ENCODE results near the gene KIAA1328. TPM values are rescaled to one million over a fixed set of nuclear protein-coding genes. Genes with fewer than 3 reads are reported as not detected.

KIAA1328 gene
- total and polyA plus RNA-seq, 9 of the 15 experiments (the other 6 are each of a cell fraction or from before 2014, with no cell fraction given) = 4.0 to 8.6 (median 7.4) TPM

DNA sequence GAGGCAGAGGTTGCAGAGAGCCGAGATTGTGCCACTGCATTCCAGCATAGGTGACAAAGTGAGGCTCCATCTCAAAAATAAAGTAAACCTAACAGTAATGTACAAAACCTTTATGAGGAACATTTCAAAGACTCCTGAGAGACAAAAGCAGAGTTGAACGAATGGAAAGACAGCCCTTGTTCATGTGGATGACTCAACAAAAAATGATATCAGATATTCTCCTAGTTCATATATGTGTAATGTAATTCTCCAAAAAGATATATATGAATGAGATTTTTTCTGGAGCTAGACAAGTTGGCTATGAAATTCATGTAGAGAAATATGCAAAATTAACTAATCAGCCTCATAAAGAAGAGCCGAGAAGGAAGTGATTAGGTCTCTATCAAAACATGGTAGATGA, 61.7 kb downstream of the KIAA1328 start:
- in situ Hi-C loops (cut with MboI) (no loop called here), intact Hi-C loops (cut with micrococcal nuclease) (no loop called here)
- Histone ChIP-seq H3K4me2 (ENCODE audit: insufficient read depth, low read length) (no peak overlapping the region), H3K4me3 (no peak overlapping the region), H3K27me3 (ENCODE audit: control insufficient read depth in 2 of 2, insufficient read depth in 2 of 2, low read length in 2 of 2) (no peaks in the 10 kb centered on the region), H3K4me1 (replicated peaks in 1 of 2; ENCODE audit: control insufficient read depth in 2 of 2, insufficient read depth in 2 of 2, low read length in 2 of 2) (peaks cover 0 to 2% of the 10 kb centered on the region in 2 experiments), H3K79me2 (ENCODE audit: control insufficient read depth, insufficient read depth, low read length) (no peaks in the 10 kb centered on the region), H3K9me1 (ENCODE audit: control insufficient read depth, insufficient read depth, low read length) (no peaks in the 10 kb centered on the region), H4K20me1 (replicated peaks; ENCODE audit: control insufficient read depth, insufficient read depth, low read length) (no peaks in the 10 kb centered on the region), H3K27ac (ENCODE audit: extremely low read depth, low read depth, low read length) (no peak overlapping the region), H3K36me3 (ENCODE audit: control insufficient read depth, insufficient read depth, low read length) (no peaks in the 10 kb centered on the region), H3K9me3 (replicated peaks; ENCODE audit: control insufficient read depth, insufficient read depth, low read depth, low read length) (no peaks in the 10 kb centered on the region), H3K9ac (ENCODE audit: insufficient read depth in 1 of 2, low read depth in 2 of 2, low read length in 2 of 2) (no peak overlapping the region), H2AFZ (ENCODE audit: low read depth, low read length) (no peak overlapping the region)
- CTCF ChIA-PET (ENCODE audit: low intra/inter-chr PET ratio) = no interaction called here
- FAIRE-seq (no peak), ATAC-seq (0 out of 3 replicates have a peak, but pooled peaks have one; percentile 22), DNase-seq (ENCODE audit: extremely low read depth in 1 of 4, low spot score in 3 of 4) (no peak)
- WGBS (ENCODE audit: insufficient coverage, low coverage, missing lambda C conversion rate) = 36% methylated on average over 3 of the region's 3 CpGs
- POLR2A ChIA-PET = no interaction called here
- no TSS peak for BruUV-seq (replicated peaks)
- TF ChIP-seq NFE2 (IDR thresholded peaks at IDR 0.05; ENCODE audit: low read depth) (peak; percentile 70), STAT5A (IDR thresholded peaks at IDR 0.05; ENCODE audit: borderline replicate concordance, low read length) (no peak), C11orf30 (IDR thresholded peaks at IDR 0.05; ENCODE audit: low read depth) (peak; percentile 80), SP1 (CRISPR knock-in tag; IDR thresholded peaks at IDR 0.05) (no peak), JUN (IDR thresholded peaks at IDR 0.05; ENCODE audit: borderline replicate concordance, low read depth, low read length) (no peak), JUN (CRISPR knock-in tag; IDR thresholded peaks at IDR 0.05; ENCODE audit: borderline replicate concordance) (no peak), TBL1XR1 (IDR thresholded peaks at IDR 0.05; ENCODE audit: low read length in 2 of 2) (no peak), HEY1 (CRISPR knock-in tag; IDR thresholded peaks at IDR 0.05; ENCODE audit: borderline replicate concordance) (no peak), MTA2 (IDR thresholded peaks at IDR 0.05; ENCODE audit: low read depth) (no peak), GATAD2A (IDR thresholded peaks at IDR 0.05) (no peak), ETV6 (IDR thresholded peaks at IDR 0.05; ENCODE audit: borderline replicate concordance in 1 of 2, low read depth in 2 of 2, low read length in 1 of 2) (no peak), ETV6 (CRISPR knock-in tag; IDR thresholded peaks at IDR 0.05; ENCODE audit: borderline replicate concordance) (no peak), FOXJ3 (CRISPR knock-in tag; IDR thresholded peaks at IDR 0.05) (no peak), HSF4 (CRISPR knock-in tag; IDR thresholded peaks at IDR 0.05; ENCODE audit: borderline replicate concordance) (no peak), ZNF12 (CRISPR knock-in tag; IDR thresholded peaks at IDR 0.05) (no peak), LEF1 (IDR thresholded peaks at IDR 0.05) (no peak), RFX5 (IDR thresholded peaks at IDR 0.05; ENCODE audit: low read depth, low read length) (no peak)
- TF ChIP-seq, protein P1, sequence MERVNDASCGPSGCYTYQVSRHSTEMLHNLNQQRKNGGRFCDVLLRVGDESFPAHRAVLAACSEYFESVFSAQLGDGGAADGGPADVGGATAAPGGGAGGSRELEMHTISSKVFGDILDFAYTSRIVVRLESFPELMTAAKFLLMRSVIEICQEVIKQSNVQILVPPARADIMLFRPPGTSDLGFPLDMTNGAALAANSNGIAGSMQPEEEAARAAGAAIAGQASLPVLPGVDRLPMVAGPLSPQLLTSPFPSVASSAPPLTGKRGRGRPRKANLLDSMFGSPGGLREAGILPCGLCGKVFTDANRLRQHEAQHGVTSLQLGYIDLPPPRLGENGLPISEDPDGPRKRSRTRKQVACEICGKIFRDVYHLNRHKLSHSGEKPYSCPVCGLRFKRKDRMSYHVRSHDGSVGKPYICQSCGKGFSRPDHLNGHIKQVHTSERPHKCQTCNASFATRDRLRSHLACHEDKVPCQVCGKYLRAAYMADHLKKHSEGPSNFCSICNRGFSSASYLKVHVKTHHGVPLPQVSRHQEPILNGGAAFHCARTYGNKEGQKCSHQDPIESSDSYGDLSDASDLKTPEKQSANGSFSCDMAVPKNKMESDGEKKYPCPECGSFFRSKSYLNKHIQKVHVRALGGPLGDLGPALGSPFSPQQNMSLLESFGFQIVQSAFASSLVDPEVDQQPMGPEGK (CRISPR knock-in tag; IDR thresholded peaks at IDR 0.05; ENCODE audit: borderline replicate concordance) = no peak
- TF ChIP-seq, protein P2, sequence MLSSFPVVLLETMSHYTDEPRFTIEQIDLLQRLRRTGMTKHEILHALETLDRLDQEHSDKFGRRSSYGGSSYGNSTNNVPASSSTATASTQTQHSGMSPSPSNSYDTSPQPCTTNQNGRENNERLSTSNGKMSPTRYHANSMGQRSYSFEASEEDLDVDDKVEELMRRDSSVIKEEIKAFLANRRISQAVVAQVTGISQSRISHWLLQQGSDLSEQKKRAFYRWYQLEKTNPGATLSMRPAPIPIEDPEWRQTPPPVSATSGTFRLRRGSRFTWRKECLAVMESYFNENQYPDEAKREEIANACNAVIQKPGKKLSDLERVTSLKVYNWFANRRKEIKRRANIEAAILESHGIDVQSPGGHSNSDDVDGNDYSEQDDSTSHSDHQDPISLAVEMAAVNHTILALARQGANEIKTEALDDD (IDR thresholded peaks at IDR 0.05) = no peak
- TF ChIP-seq, protein P3, sequence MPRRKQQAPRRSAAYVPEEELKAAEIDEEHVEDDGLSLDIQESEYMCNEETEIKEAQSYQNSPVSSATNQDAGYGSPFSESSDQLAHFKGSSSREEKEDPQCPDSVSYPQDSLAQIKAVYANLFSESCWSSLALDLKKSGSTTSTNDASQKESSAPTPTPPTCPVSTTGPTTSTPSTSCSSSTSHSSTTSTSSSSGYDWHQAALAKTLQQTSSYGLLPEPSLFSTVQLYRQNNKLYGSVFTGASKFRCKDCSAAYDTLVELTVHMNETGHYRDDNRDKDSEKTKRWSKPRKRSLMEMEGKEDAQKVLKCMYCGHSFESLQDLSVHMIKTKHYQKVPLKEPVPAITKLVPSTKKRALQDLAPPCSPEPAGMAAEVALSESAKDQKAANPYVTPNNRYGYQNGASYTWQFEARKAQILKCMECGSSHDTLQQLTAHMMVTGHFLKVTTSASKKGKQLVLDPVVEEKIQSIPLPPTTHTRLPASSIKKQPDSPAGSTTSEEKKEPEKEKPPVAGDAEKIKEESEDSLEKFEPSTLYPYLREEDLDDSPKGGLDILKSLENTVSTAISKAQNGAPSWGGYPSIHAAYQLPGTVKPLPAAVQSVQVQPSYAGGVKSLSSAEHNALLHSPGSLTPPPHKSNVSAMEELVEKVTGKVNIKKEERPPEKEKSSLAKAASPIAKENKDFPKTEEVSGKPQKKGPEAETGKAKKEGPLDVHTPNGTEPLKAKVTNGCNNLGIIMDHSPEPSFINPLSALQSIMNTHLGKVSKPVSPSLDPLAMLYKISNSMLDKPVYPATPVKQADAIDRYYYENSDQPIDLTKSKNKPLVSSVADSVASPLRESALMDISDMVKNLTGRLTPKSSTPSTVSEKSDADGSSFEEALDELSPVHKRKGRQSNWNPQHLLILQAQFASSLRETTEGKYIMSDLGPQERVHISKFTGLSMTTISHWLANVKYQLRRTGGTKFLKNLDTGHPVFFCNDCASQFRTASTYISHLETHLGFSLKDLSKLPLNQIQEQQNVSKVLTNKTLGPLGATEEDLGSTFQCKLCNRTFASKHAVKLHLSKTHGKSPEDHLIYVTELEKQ (CRISPR knock-in tag; IDR thresholded peaks at IDR 0.05) = no peak

Data from K562 (cell line).